DND-41 (cell line): Measurements from ENCODE around the gene PRKAG2.
A peak's percentile ranks its signal among the peaks of the same experiment; 100 is the strongest.
"Not testable (repeated sequence)": the region's sequence is repeated elsewhere in the genome, so short reads cannot be mapped to it uniquely, and the experiment has no call there.

Experiments
- ATAC-seq: fragments of 200-7000 bp; cut with Tn5 transposase; 3 replicates; pipeline ENCODE4 v1.9.1; 2021; ENCODE audit warnings: low read depth; ENCODE audit not compliant: insufficient read depth
- DNase-seq: peaks from one replicate; pipeline ENCODE4 v3.0.0-alpha.2; 2020
- H2AFZ ChIP-seq: 2 replicates; pipeline ENCODE4 v1.6.0; 2012; ENCODE audit warnings: low read depth, low read length
- H3K27ac ChIP-seq: 2 replicates; pipeline ENCODE4 v1.5.1; 2012; ENCODE audit warnings: low read length, inconsistent platforms
- H3K27me3 ChIP-seq: fragments of 200-600 bp; sonication (generic); 2 replicates; pipeline ENCODE4 v1.6.0; 2012; ENCODE audit warnings: low read length, mild to moderate bottlenecking, inconsistent platforms; ENCODE audit not compliant: insufficient read depth, poor library complexity
- H3K36me3 ChIP-seq: 2 replicates; pipeline ENCODE4 v1.5.1; 2012; ENCODE audit warnings: low read length, inconsistent platforms; ENCODE audit not compliant: insufficient read depth
- H3K4me1 ChIP-seq: 2 replicates; pipeline ENCODE4 v1.5.1; 2012; ENCODE audit warnings: mild to moderate bottlenecking, low read length; ENCODE audit not compliant: insufficient read depth
- H3K4me2 ChIP-seq: 2 replicates; pipeline ENCODE4 v1.6.0; 2012; ENCODE audit warnings: mild to moderate bottlenecking, moderate library complexity, low read length, inconsistent platforms; ENCODE audit not compliant: insufficient read depth
- H3K4me3 ChIP-seq, 2 experiments: fragments of 200-600 bp in 1 of 2; shearing (Covaris generic) in 1 of 2; 2 replicates each; pipeline ENCODE4 v1.5.1; 2012 to 2016; ENCODE audit warnings: inconsistent platforms in 2 of 2, low read length in 2 of 2, mild to moderate bottlenecking in 2 of 2, low read depth in 1 of 2, moderate library complexity in 1 of 2
- H3K79me2 ChIP-seq: 2 replicates; pipeline ENCODE4 v1.6.0; 2012; ENCODE audit warnings: low read length, inconsistent platforms; ENCODE audit not compliant: insufficient read depth
- H3K9ac ChIP-seq: 2 replicates; pipeline ENCODE4 v1.6.0; 2012; ENCODE audit warnings: low read depth, mild to moderate bottlenecking, inconsistent platforms, low read length, moderate library complexity
- H3K9me3 ChIP-seq: 2 replicates; pipeline ENCODE4 v1.5.1; 2012; ENCODE audit warnings: low read length, moderate library complexity, mild to moderate bottlenecking, inconsistent platforms; ENCODE audit not compliant: insufficient read depth, severe bottlenecking
- H4K20me1 ChIP-seq: 2 replicates; pipeline ENCODE4 v1.6.0; 2012; ENCODE audit warnings: low read length; ENCODE audit not compliant: insufficient read depth
- EZH2 ChIP-seq: IDR thresholded peaks from 3 replicates; pipeline ENCODE4 v1.6.1; 2012; ENCODE audit warnings: borderline replicate concordance, low read depth, mild to moderate bottlenecking, moderate library complexity, low read length, inconsistent platforms; ENCODE audit not compliant: severe bottlenecking
- TF ChIP-seq, protein P1 (sequence below): IDR thresholded peaks from 2 replicates; pipeline ENCODE4 v1.5.1; 2012; ENCODE audit warnings: borderline replicate concordance, low read length, moderate library complexity, mild to moderate bottlenecking; ENCODE audit not compliant: poor library complexity, severe bottlenecking; ENCODE audit errors: extremely low read depth

The PRKAG2 gene

DNA sequence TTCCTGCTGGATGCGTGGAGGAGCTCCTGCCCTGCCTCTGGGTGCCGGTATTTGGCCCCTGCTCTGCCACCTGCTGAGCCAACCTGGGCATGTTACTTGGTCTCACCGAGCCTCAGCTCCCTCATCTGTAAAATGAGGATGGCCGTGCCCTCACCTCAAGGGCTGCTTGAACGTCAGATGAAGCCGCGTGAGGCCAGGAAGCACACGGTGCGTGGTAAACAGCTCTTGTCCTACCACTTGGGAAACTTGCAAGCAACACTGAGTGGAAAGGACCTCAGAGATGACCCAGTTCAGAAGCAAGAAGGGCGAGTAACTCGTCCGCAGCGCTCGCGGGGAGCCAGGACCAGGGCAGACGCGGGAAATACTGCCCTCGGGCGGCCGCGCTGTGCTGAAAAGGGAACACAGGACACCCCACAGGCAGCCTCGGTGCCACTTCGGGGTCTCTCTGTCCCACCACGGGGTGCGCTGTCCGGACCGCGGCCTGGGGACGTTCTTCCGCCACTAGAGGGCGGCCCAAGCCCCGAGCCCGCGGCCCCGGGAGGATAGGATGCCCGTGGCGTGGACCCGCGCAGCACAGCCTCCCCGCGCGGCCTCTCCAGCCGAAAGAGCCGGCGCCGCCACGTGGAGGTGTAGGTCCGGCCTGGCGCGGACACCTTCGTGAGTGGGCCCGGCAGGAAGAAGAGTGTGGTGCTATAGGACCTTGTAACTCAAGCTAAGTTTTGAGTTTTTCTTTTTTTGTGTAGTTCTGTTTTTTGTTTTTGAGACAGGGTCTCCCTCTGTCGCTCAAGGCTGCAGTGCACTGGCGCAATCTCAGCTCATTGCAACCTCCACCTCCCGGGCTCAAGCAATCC, 94.1 kb downstream of the PRKAG2 start:
- TF ChIP-seq, protein P1, sequence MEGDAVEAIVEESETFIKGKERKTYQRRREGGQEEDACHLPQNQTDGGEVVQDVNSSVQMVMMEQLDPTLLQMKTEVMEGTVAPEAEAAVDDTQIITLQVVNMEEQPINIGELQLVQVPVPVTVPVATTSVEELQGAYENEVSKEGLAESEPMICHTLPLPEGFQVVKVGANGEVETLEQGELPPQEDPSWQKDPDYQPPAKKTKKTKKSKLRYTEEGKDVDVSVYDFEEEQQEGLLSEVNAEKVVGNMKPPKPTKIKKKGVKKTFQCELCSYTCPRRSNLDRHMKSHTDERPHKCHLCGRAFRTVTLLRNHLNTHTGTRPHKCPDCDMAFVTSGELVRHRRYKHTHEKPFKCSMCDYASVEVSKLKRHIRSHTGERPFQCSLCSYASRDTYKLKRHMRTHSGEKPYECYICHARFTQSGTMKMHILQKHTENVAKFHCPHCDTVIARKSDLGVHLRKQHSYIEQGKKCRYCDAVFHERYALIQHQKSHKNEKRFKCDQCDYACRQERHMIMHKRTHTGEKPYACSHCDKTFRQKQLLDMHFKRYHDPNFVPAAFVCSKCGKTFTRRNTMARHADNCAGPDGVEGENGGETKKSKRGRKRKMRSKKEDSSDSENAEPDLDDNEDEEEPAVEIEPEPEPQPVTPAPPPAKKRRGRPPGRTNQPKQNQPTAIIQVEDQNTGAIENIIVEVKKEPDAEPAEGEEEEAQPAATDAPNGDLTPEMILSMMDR = peak; percentile 45
- TF ChIP-seq EZH2 = no peak
- H3K27me3 ChIP-seq = peaks cover 5% of the 10 kb centered on the region
- no peak overlapping the region for H3K9ac ChIP-seq
- 0 out of 2 replicates have a peak, but pooled peaks cover 4% of the 10 kb centered on the region for H4K20me1 ChIP-seq
- H3K4me1 ChIP-seq = no peaks in the 10 kb centered on the region
- ATAC-seq (no peak), DNase-seq (no peak)
- H3K79me2 ChIP-seq = no peaks in the 10 kb centered on the region
- H2AFZ ChIP-seq = no peak overlapping the region
- no peaks in the 10 kb centered on the region for H3K36me3 ChIP-seq
- H3K4me3 ChIP-seq = no peak overlapping the region
- H3K4me2 ChIP-seq = no peak overlapping the region
- no peak overlapping the region for H3K27ac ChIP-seq
- peaks cover 3% of the 10 kb centered on the region for H3K9me3 ChIP-seq

DNA sequence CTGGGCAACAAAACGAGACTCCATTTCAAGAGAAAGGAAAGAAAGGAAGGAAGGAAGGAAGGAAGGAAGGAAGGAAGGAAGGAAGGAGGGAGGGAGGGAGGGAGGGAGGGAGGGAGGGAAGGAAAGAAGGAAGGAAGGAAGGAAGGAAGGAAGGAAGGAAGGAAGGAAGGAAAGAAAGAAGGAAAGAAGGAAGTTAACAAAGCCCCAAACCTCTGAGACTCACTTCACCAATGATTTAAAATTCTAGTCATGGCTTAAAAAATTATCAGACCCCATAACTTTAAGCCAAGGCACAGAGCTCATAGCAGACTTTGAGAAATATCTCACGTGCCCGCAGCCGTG, 94.7 kb downstream of the PRKAG2 start:
- H3K9ac ChIP-seq, H3K27ac ChIP-seq, H4K20me1 ChIP-seq, H3K79me2 ChIP-seq, DNase-seq, ATAC-seq, H3K4me2 ChIP-seq, H3K4me1 ChIP-seq, H3K9me3 ChIP-seq, H3K4me3 ChIP-seq, H3K27me3 ChIP-seq, H2AFZ ChIP-seq, H3K36me3 ChIP-seq: not testable (repeated sequence)

DNA sequence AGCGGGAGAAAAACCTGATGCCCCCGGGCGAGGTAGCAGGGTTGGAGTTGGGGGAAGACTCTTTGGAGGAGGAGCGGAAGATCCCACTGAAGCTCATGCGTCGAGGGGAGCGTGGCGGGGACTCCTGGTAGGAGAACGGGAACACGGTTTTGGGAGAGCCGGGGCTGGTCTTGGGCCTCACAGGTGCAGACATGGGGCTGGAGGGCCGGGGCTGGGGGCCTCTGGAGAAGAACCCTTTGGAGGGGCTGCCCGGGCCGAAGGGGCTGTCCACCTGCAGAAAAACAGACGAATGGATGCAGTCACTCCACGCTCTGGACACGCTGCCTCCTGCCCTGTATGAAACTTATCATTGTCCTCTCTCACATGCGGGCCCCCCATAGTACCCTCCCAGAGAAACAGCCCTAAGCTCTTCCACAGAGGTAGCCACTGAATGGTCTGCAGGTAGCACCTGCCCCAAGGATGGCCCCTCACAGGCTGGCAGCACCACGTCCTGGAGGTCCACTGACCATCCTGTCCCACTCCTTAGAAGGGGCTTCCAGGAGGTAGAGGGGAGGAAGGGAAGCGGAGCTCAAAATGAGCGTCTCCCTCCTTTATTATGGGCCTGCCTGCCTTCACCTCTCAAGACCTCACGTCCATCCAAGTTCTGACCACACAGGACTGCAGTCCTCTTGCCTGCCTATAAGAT, 95.6 kb downstream of the PRKAG2 start:
- Histone ChIP-seq H3K27me3 (peaks cover 2% of the 10 kb centered on the region), H3K27ac (no peak overlapping the region), H4K20me1 (0 out of 2 replicates have a peak, but pooled peaks cover 4% of the 10 kb centered on the region), H3K36me3 (no peaks in the 10 kb centered on the region), H3K9me3 (peaks cover 3% of the 10 kb centered on the region), H3K4me3 (no peak overlapping the region), H3K4me2 (no peak overlapping the region), H2AFZ (no peak overlapping the region), H3K4me1 (no peaks in the 10 kb centered on the region), H3K79me2 (no peaks in the 10 kb centered on the region), H3K9ac (no peak overlapping the region)
- no peak for DNase-seq
- ATAC-seq = no peak
- no peak for TF ChIP-seq EZH2
- TF ChIP-seq, protein P1 = no peak

GRCh38 chr7:151780631-151781030, 96.3 kb downstream of the PRKAG2 start:
- no peak overlapping the region for H3K27ac ChIP-seq
- no peak overlapping the region for H3K4me2 ChIP-seq
- peaks cover 2% of the 10 kb centered on the region for H3K27me3 ChIP-seq
- no peaks in the 10 kb centered on the region for H4K20me1 ChIP-seq
- DNase-seq = no peak
- no peaks in the 10 kb centered on the region for H3K79me2 ChIP-seq
- no peaks in the 10 kb centered on the region for H3K4me1 ChIP-seq
- TF ChIP-seq EZH2 = no peak
- TF ChIP-seq, protein P1 = no peak
- H3K9me3 ChIP-seq = peaks cover 3% of the 10 kb centered on the region
- H3K36me3 ChIP-seq = no peaks in the 10 kb centered on the region
- H3K9ac ChIP-seq = no peak overlapping the region
- H3K4me3 ChIP-seq = no peak overlapping the region
- no peak for ATAC-seq
- H2AFZ ChIP-seq = no peak overlapping the region
